HepG2 (cell line): ENCODE data around the gene TUBB. TPM values are rescaled to one million over a fixed set of nuclear protein-coding genes. Genes with fewer than 3 reads are reported as not detected.
A peak's percentile ranks its signal among the peaks of the same experiment; 100 is the strongest.

Experiments used
- FOSL2 ChIP-seq: sonication (generic); formaldehyde crosslinking; IDR thresholded peaks from 2 replicates; pipeline ENCODE4 v1.4.0; 2020; ENCODE audit warnings: missing genetic modification reagents
- FOXA1 ChIP-seq, 2 experiments: fragments of 450-650 bp in 1 of 2; sonication (generic) in 1 of 2; formaldehyde crosslinking in 1 of 2; IDR thresholded peaks; 2 replicates each; pipeline versions ENCODE4 v1.4.0 to v1.6.1; 2016 to 2020; ENCODE audit warnings: missing genetic modification reagents in 1 of 2
- MZF1 ChIP-seq: sonication (generic); formaldehyde crosslinking; IDR thresholded peaks from 2 replicates; pipeline ENCODE4 v1.8.1; 2023; ENCODE audit warnings: mild to moderate bottlenecking, missing genetic modification reagents, borderline replicate concordance
- TOE1 ChIP-seq: sonication (generic); formaldehyde crosslinking; IDR thresholded peaks from 2 replicates; pipeline ENCODE4 v1.4.0; 2020; ENCODE audit warnings: mild to moderate bottlenecking, missing genetic modification reagents
- ZIK1 ChIP-seq: sonication (generic); formaldehyde crosslinking; IDR thresholded peaks from 2 replicates; pipeline ENCODE4 v1.5.0; 2020; ENCODE audit warnings: mild to moderate bottlenecking, low read depth, missing genetic modification reagents, borderline replicate concordance
- ZNF205 ChIP-seq: IDR thresholded peaks from 2 replicates; pipeline ENCODE4 v1.6.1; 2018; ENCODE audit warnings: missing biosample characterization, missing genetic modification reagents
- ZNF296 ChIP-seq: sonication (generic); formaldehyde crosslinking; conservative IDR thresholded peaks from 2 replicates; pipeline ENCODE4 v1.5.0; 2020; ENCODE audit warnings: mild to moderate bottlenecking, missing genetic modification reagents
- ZNF367 ChIP-seq: sonication (generic); formaldehyde crosslinking; IDR thresholded peaks from 2 replicates; pipeline ENCODE4 v1.4.0; 2020; ENCODE audit warnings: missing genetic modification reagents, borderline replicate concordance
- ZNF597 ChIP-seq: sonication (generic); formaldehyde crosslinking; IDR thresholded peaks from 2 replicates; pipeline ENCODE4 v1.5.0; 2020; ENCODE audit warnings: missing genetic modification reagents
- ZNF660 ChIP-seq: sonication (generic); formaldehyde crosslinking; IDR thresholded peaks from 2 replicates; pipeline ENCODE4 v1.5.1; 2020; ENCODE audit warnings: mild to moderate bottlenecking, low read depth, missing genetic modification reagents, borderline replicate concordance
- ZNF670 ChIP-seq: sonication (generic); formaldehyde crosslinking; IDR thresholded peaks from 2 replicates; pipeline ENCODE4 v1.8.0; 2022; ENCODE audit warnings: mild to moderate bottlenecking, missing genetic modification reagents, borderline replicate concordance
- ZNF768 ChIP-seq: sonication (generic); formaldehyde crosslinking; IDR thresholded peaks from 2 replicates; pipeline ENCODE4 v1.4.0; 2020; ENCODE audit warnings: missing genetic modification reagents
- ZNF775 ChIP-seq: sonication (generic); formaldehyde crosslinking; IDR thresholded peaks from 2 replicates; pipeline ENCODE4 v1.4.0; 2020; ENCODE audit warnings: missing genetic modification reagents, mild to moderate bottlenecking, moderate library complexity, borderline replicate concordance
- ZNF879 ChIP-seq: sonication (generic); formaldehyde crosslinking; IDR thresholded peaks from 2 replicates; pipeline ENCODE4 v1.8.1; 2023; ENCODE audit warnings: missing genetic modification reagents
- polyA plus RNA-seq, 8 experiments: library from polyadenylated mRNA; depleted of rRNA in 3 of 8; stranded (reverse) in 7 of 8; unstranded in 1 of 8; fragments of >200 nt; fragmentation: Illumina TruSeq in 4 of 8; extraction: Trizol in 4 of 8; gene quantifications; 2 replicates each; pipeline versions ENCODE4 v1.2.1 to v1.2.3, GENCODE V29; 2011 to 2016; ENCODE audit warnings: low read depth in 4 of 8, missing spikeins in 1 of 8, mixed read lengths in 1 of 8; ENCODE audit not compliant: insufficient read depth in 1 of 8
- total RNA-seq, 5 experiments: library from RNA; depleted of rRNA; stranded (reverse); fragments of >200 nt; fragmentation: Illumina TruSeq; extraction: Trizol; gene quantifications; 2 replicates each; pipeline ENCODE4 v1.2.3, GENCODE V29; 2016; ENCODE audit warnings: low read depth in 1 of 5
- TF ChIP-seq, protein P1 (sequence below): IDR thresholded peaks from 2 replicates; pipeline ENCODE4 v1.6.1; 2016; ENCODE audit warnings: missing compliant biosample characterization, missing genetic modification reagents, borderline replicate concordance
- TF ChIP-seq, protein P2 (sequence below): sonication (generic); formaldehyde crosslinking; IDR thresholded peaks from 2 replicates; pipeline ENCODE4 v1.4.0; 2020; ENCODE audit warnings: mild to moderate bottlenecking, missing genetic modification reagents
- TF ChIP-seq, protein P3 (sequence below): IDR thresholded peaks from 2 replicates; pipeline ENCODE4 v1.6.1; 2016; ENCODE audit warnings: missing biosample characterization, missing genetic modification reagents, low read depth

The TUBB gene
- total and polyA plus RNA-seq, 2 of the 13 experiments (the other 11 are each of a cell fraction or from before 2014, with no cell fraction given), result 911 to 1,163 TPM

GRCh38 chr6:30741063-30741779 is 21.1 kb downstream of the TUBB start (continued):
- TF ChIP-seq FOXA1 (IDR thresholded peaks at IDR 0.05) (no peak), FOXA1 (CRISPR knock-in tag; IDR thresholded peaks at IDR 0.05) (no peak), ZIK1 (CRISPR knock-in tag) (no peak), MZF1 (no peak), TOE1 (CRISPR knock-in tag) (no peak), ZNF597 (no peak), ZNF670 (CRISPR knock-in tag) (no peak), ZNF660 (CRISPR knock-in tag) (no peak), ZNF775 (CRISPR knock-in tag) (no peak), ZNF768 (CRISPR knock-in tag) (0 out of 2 replicates have a peak, but pooled peaks have one; percentile 10), FOSL2 (CRISPR knock-in tag) (peak; percentile 5; the same call in 1 of the 2 replicates), ZNF367 (CRISPR knock-in tag) (no peak), ZNF296 (CRISPR knock-in tag) (no peak), ZNF205 (CRISPR knock-in tag) (no peak), ZNF879 (no peak)
- TF ChIP-seq, protein P1, sequence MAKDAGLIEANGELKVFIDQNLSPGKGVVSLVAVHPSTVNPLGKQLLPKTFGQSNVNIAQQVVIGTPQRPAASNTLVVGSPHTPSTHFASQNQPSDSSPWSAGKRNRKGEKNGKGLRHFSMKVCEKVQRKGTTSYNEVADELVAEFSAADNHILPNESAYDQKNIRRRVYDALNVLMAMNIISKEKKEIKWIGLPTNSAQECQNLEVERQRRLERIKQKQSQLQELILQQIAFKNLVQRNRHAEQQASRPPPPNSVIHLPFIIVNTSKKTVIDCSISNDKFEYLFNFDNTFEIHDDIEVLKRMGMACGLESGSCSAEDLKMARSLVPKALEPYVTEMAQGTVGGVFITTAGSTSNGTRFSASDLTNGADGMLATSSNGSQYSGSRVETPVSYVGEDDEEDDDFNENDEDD (CRISPR knock-in tag), result no peak
- TF ChIP-seq, protein P2, sequence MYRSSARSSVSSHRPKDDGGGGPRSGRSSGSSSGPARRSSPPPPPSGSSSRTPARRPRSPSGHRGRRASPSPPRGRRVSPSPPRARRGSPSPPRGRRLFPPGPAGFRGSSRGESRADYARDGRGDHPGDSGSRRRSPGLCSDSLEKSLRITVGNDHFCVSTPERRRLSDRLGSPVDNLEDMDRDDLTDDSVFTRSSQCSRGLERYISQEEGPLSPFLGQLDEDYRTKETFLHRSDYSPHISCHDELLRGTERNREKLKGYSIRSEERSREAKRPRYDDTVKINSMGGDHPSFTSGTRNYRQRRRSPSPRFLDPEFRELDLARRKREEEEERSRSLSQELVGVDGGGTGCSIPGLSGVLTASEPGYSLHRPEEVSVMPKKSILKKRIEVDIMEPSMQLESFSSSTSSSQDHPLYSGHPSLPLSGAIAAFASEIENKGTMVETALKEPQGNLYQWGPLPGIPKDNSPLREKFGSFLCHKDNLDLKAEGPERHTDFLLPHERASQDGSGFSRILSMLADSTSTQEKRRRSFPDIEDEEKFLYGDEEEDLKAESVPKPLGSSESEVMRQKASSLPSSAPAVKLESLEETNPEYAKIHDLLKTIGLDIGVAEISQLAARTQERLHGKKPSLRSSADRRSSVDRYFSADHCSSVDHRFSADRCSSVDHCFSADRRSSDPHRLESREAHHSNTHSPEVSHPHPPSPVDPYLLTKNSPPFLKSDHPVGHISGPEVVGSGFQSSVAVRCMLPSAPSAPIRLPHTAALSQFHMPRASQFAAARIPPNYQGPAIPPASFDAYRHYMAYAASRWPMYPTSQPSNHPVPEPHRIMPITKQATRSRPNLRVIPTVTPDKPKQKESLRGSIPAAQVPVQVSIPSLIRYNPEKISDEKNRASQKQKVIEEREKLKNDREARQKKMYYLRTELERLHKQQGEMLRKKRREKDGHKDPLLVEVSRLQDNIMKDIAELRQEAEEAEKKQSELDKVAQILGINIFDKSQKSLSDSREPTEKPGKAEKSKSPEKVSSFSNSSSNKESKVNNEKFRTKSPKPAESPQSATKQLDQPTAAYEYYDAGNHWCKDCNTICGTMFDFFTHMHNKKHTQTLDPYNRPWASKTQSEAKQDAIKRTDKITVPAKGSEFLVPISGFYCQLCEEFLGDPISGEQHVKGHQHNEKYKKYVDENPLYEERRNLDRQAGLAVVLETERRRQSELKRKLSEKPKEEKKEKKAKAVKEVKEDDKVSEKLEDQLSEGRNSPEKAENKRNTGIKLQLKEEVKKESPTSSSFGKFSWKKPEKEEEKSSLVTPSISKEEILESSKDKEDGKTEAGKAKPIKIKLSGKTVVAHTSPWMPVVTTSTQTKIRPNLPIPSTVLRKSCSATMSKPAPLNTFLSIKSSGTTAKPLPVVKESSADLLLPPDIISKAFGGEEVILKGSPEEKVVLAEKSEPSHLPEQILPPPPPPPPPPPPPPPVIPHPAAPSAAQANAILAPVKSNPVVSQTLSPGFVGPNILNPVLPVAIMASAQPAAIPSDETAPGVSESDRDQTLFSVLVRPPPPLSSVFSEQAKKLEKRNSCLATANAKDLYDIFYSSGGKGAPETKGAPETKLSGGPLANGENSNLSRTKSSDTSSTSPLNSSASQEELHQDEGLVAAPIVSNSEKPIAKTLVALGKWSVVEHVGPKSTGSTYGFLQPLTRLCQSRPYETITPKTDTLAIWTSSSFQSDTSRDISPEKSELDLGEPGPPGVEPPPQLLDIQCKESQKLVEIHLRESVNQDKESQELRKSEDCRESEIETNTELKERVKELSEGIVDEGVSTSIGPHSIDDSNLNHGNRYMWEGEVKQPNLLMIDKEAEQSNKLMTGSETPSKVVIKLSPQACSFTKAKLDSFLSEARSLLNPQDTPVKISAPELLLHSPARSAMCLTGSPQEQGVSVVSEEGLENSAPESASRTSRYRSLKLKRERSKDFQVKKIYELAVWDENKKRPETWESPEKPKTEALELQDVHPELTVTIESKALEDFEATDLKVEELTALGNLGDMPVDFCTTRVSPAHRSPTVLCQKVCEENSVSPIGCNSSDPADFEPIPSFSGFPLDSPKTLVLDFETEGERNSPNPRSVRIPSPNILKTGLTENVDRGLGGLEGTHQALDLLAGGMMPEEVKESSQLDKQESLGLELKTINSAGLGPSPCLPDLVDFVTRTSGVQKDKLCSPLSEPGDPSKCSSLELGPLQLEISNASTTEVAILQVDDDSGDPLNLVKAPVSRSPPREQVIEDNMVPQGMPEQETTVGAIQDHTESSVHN, result 0 out of 2 replicates have a peak, but pooled peaks have one; percentile 7
- TF ChIP-seq, protein P3, sequence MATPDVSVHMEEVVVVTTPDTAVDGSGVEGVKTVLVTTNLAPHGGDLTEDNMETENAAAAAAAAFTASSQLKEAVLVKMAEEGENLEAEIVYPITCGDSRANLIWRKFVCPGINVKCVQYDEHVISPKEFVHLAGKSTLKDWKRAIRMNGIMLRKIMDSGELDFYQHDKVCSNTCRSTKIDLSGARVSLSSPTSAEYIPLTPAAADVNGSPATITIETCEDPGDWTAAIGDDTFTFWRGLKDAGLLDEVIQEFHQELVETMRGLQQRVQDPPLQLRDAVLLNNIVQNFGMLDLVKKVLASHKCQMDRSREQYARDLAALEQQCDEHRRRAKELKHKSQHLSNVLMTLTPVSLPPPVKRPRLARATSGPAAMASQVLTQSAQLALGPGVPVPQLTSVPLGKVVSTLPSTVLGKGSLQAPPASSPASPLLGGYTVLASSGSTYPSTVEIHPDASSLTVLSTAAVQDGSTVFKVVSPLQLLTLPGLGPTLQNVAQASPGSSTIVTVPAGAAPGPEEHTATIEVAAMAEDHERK (CRISPR knock-in tag), result no peak
